Kidney epithelial cell (primary cell): Measurements from ENCODE around the gene ZNF684. TPM values are rescaled to one million over a fixed set of nuclear protein-coding genes. Genes with fewer than 3 reads are reported as not detected.

ENCODE experiments used
- DNase-seq: peaks from one replicate; pipeline ENCODE4 v3.0.0-alpha.2; 2010; ENCODE audit warnings: low read depth
- H3K27me3 ChIP-seq: 2 replicates; pipeline ENCODE4 v1.6.0; 2011; ENCODE audit warnings: low read length; ENCODE audit not compliant: control insufficient read depth, insufficient read depth
- H3K36me3 ChIP-seq: 2 replicates; pipeline ENCODE4 v1.5.1; 2011; ENCODE audit warnings: low read length; ENCODE audit not compliant: control insufficient read depth, insufficient read depth
- H3K4me3 ChIP-seq: 2 replicates; pipeline ENCODE4 v1.5.1; 2011; ENCODE audit warnings: low read depth, mild to moderate bottlenecking, control low read depth, low read length
- total RNA-seq: library from RNA; depleted of rRNA; stranded (reverse); fragments of >200 nt; gene quantifications from 2 replicates; pipeline ENCODE4 v1.2.3, GENCODE V29; 2015
- TF ChIP-seq, protein P1 (sequence below): IDR thresholded peaks from 2 replicates; pipeline ENCODE4 v1.5.1; 2011; ENCODE audit warnings: mild to moderate bottlenecking, moderate library complexity, low read length, control low read depth, inconsistent platforms; ENCODE audit not compliant: insufficient read depth, poor library complexity, severe bottlenecking

ZNF684 gene
- total RNA-seq, 1 donor from 2014 or later = 2.3 TPM

DNA sequence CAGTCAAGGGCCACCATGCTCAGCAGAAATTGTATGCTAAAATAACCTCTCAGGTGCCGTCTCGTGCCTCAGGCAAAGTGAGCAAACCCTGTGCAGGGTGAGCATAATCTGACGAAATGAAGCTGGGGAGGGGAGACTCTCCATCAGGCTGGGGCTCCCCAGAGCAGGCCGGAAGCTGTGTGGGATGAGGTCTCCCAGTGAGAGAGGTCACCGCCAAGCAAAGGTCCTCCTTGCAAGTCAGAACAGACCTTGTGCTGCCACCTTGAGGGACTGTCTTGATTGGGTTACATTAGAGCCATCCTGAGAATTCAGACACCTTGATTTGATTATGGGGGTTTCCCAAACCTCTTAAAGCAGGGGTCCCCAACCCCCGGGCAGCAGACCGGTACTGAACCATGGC lies 64.2 kb downstream of the ZNF684 start:
- Histone ChIP-seq H3K4me3 (no peak overlapping the region), H3K27me3 (no peaks in the 10 kb centered on the region), H3K36me3 (no peaks in the 10 kb centered on the region)
- DNase-seq = no peak
- TF ChIP-seq, protein P1, sequence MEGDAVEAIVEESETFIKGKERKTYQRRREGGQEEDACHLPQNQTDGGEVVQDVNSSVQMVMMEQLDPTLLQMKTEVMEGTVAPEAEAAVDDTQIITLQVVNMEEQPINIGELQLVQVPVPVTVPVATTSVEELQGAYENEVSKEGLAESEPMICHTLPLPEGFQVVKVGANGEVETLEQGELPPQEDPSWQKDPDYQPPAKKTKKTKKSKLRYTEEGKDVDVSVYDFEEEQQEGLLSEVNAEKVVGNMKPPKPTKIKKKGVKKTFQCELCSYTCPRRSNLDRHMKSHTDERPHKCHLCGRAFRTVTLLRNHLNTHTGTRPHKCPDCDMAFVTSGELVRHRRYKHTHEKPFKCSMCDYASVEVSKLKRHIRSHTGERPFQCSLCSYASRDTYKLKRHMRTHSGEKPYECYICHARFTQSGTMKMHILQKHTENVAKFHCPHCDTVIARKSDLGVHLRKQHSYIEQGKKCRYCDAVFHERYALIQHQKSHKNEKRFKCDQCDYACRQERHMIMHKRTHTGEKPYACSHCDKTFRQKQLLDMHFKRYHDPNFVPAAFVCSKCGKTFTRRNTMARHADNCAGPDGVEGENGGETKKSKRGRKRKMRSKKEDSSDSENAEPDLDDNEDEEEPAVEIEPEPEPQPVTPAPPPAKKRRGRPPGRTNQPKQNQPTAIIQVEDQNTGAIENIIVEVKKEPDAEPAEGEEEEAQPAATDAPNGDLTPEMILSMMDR = no peak

Other genes starting within 250 kb of the ZNF684 start
- gene COL9A2, start 214.4 kb upstream of the ZNF684 start, total RNA-seq = 19.7 and 20.2 TPM in 2 replicates
- 10.5 and 13.8 TPM in 2 replicates for gene SMAP2, start 157.9 kb upstream of the ZNF684 start, total RNA-seq
- gene ZFP69B, start 81.2 kb upstream of the ZNF684 start, total RNA-seq = 7.9 and 8.1 TPM in 2 replicates
- 4.1 and 4.3 TPM in 2 replicates for gene ZFP69, start 54.3 kb upstream of the ZNF684 start, total RNA-seq
- gene EXO5, start 22.9 kb upstream of the ZNF684 start, total RNA-seq = 10.4 and 10.7 TPM in 2 replicates
- gene RIMS3, start 134.0 kb downstream of the ZNF684 start, total RNA-seq = 2.9 and 3.2 TPM in 2 replicates
- gene NFYC, start 160.1 kb downstream of the ZNF684 start, total RNA-seq = 44.0 and 44.4 TPM in 2 replicates